Measurements from ENCODE around the gene PXDN.

Gene PXDN

GRCh38 chr2:1744446-1745170, at the start of gene PXDN:
PXDN (minus strand) TSS chr2:1744515; CDS start chr2:1744455, 60 bp downstream.
- TF ChIP-seq CTCF (IDR thresholded peaks at IDR 0.05; ENCODE audit: control insufficient read depth, extremely low read depth, insufficient read depth), result no peak
- no peak for DNase-seq (ENCODE audit: low read depth)
- H3K4me3 ChIP-seq (ENCODE audit: low read depth, low read length), result peak within 1 kb of the TSS; percentile 52

GRCh38 chr2:1793868-1794445, 49.6 kb upstream of the PXDN start:
- TF ChIP-seq CTCF (IDR thresholded peaks at IDR 0.05; ENCODE audit: control insufficient read depth, extremely low read depth, insufficient read depth), result no peak
- H3K4me3 ChIP-seq (ENCODE audit: low read depth, low read length), result no peak overlapping the region
- no peak for DNase-seq (ENCODE audit: low read depth)

- DNase-seq (ENCODE audit: low read depth), result no peak
- no peak overlapping the region for H3K4me3 ChIP-seq (ENCODE audit: low read depth, low read length)
- no peak for TF ChIP-seq CTCF (IDR thresholded peaks at IDR 0.05; ENCODE audit: control insufficient read depth, extremely low read depth, insufficient read depth)
Measured at GRCh38 chr2:1793001-1793867, 48.9 kb upstream of the PXDN start.

- TF ChIP-seq CTCF (IDR thresholded peaks at IDR 0.05; ENCODE audit: control insufficient read depth, extremely low read depth, insufficient read depth), result no peak
Measured at GRCh38 chr2:1791685-1792435, 47.5 kb upstream of the PXDN start.

GRCh38 chr2:1791006-1791605, 46.8 kb upstream of the PXDN start:
- no peak for TF ChIP-seq CTCF (IDR thresholded peaks at IDR 0.05; ENCODE audit: control insufficient read depth, extremely low read depth, insufficient read depth)
- no peak for DNase-seq (ENCODE audit: low read depth)
- H3K4me3 ChIP-seq (ENCODE audit: low read depth, low read length), result no peak overlapping the region

More at GRCh38 chr2:1791685-1792435, 47.5 kb upstream of the PXDN start:
- no peak overlapping the region for H3K4me3 ChIP-seq (ENCODE audit: low read depth, low read length)
- peak; percentile 28 for DNase-seq (ENCODE audit: low read depth)

GRCh38 chr2:1790473-1790872, 46.2 kb upstream of the PXDN start:
- TF ChIP-seq CTCF (IDR thresholded peaks at IDR 0.05; ENCODE audit: control insufficient read depth, extremely low read depth, insufficient read depth), result no peak
- no peak for DNase-seq (ENCODE audit: low read depth)
- H3K4me3 ChIP-seq (ENCODE audit: low read depth, low read length), result no peak overlapping the region
